Pericardium fibroblast (primary cell): ENCODE data around the gene DEFB115. TPM values are rescaled to one million over a fixed set of nuclear protein-coding genes. Genes with fewer than 3 reads are reported as not detected.

Experiments
- total RNA-seq: library from RNA; depleted of rRNA; stranded (reverse); fragments of >200 nt; gene quantifications from 2 replicates; pipeline ENCODE4 v1.2.3, GENCODE V29; 2015

Gene DEFB115, protein sequence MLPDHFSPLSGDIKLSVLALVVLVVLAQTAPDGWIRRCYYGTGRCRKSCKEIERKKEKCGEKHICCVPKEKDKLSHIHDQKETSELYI
- total RNA-seq, result not detected in 2 replicates

GRCh38 chr20:31257364-31257763, at the start of gene DEFB115:
TSS of gene DEFB115 (plus strand) at chr20:31257664. CDS start at chr20:31257664, 0 bp downstream.

DNA sequence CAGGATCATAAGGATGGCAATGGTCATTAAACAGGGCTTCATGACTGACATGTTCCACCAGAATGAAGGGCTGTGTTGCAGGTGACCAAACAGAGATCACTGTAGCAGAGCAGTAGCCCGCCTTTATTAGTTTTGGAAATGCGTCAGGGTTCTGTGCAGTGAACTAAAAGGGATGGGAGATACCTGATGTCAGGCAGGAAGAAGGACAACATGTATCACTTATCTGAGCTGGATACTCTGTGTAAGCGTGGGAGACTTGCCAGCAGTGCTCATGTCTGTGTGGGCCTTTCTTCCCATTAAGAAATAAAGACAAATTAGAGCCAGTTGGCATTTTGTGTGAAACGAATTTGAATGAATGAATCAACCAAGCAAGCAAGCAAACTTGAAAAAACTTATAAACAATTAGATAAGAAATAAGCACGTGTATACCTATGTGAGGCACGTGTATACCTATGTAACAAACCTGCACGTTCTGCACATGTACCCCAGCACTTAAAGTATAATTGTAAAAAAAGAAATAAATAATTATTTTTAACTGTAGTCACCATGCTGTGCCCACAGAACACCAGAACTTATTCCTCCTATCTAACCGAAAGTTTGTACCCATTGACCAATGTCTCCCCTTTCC, 51.2 kb downstream of the DEFB115 start, which contains the start of gene DEFB116:
Gene DEFB116 (minus strand): TSS at position 51 of the 628 bp plus-strand sequence. CDS start 0 bp downstream, at position 51.

Other genes starting within 250 kb of the DEFB115 start
- gene DEFB116, start 50.9 kb downstream of the DEFB115 start, total RNA-seq, result not detected in 2 replicates
- gene DEFB118, start 110.9 kb downstream of the DEFB115 start, total RNA-seq, result not detected in 2 replicates
- not detected in 2 replicates for gene DEFB119, start 132.9 kb downstream of the DEFB115 start, total RNA-seq
- gene DEFB121, start 148.6 kb downstream of the DEFB115 start, total RNA-seq, result not detected in 2 replicates
- gene DEFB123, start 183.0 kb downstream of the DEFB115 start, total RNA-seq, result not detected in 2 replicates
- gene DEFB124, start 217.5 kb downstream of the DEFB115 start, total RNA-seq, result 2.1 TPM in 1 of 2 replicates, not detected in the other
- 1.1 and 4.1 TPM in 2 replicates for gene REM1, start 217.6 kb downstream of the DEFB115 start, total RNA-seq